Suprapubic skin (tissue), 4 donors: ENCODE data around the gene L3MBTL2.
"Not testable (repeated sequence)": the region's sequence is repeated elsewhere in the genome, so short reads cannot be mapped to it uniquely, and the experiment has no call there.

ENCODE experiments used
- EP300 ChIP-seq: sonication (generic); formaldehyde crosslinking; IDR thresholded peaks from one replicate; pipeline ENCODE4 v1.6.1; 2017; ENCODE audit warnings: antibody characterized with exemption
- POLR2A ChIP-seq, 2 donors: fragments of 450-650 bp; IDR thresholded peaks; one replicate each; pipeline ENCODE4 v1.6.1; 2017; ENCODE audit warnings: antibody characterized with exemption in 2 of 2, mild to moderate bottlenecking in 2 of 2, moderate library complexity in 2 of 2
- POLR2AphosphoS5 ChIP-seq, 3 donors: sonication (generic); formaldehyde crosslinking; IDR thresholded peaks; one replicate each; pipeline ENCODE4 v1.6.1; 2017; ENCODE audit warnings: antibody characterized with exemption in 3 of 3
- TF ChIP-seq, protein P1 (sequence below), 2 donors: fragments of 200-600 bp in 1 of 2; fragments of 450-650 bp in 1 of 2; sonication (generic) in 1 of 2; IDR thresholded peaks; one replicate each; pipeline ENCODE4 v1.5.1; 2016 to 2019; ENCODE audit warnings: antibody characterized with exemption in 2 of 2, mild to moderate bottlenecking in 1 of 2, moderate library complexity in 1 of 2

DNA sequence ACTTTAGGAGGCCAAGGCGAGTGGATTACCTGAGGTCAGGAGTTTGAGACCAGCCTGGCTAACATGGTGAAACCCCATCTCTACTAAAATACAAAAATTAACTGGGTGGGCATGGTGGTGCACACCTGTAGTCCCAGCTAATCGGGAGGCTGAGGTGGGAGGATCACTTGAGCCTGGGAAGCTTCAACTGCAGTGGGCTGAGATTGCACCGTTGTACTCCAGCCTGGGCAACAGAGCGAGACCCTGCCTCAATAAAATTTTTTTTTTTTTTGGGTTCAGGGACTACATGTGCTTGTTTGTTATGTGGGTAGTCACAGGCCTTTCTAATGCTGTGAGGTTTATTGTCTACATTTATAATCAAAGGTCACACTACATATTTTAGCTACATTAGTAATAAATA, 54.6 kb downstream of the L3MBTL2 start:
- TF ChIP-seq, protein P1, sequence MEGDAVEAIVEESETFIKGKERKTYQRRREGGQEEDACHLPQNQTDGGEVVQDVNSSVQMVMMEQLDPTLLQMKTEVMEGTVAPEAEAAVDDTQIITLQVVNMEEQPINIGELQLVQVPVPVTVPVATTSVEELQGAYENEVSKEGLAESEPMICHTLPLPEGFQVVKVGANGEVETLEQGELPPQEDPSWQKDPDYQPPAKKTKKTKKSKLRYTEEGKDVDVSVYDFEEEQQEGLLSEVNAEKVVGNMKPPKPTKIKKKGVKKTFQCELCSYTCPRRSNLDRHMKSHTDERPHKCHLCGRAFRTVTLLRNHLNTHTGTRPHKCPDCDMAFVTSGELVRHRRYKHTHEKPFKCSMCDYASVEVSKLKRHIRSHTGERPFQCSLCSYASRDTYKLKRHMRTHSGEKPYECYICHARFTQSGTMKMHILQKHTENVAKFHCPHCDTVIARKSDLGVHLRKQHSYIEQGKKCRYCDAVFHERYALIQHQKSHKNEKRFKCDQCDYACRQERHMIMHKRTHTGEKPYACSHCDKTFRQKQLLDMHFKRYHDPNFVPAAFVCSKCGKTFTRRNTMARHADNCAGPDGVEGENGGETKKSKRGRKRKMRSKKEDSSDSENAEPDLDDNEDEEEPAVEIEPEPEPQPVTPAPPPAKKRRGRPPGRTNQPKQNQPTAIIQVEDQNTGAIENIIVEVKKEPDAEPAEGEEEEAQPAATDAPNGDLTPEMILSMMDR (IDR thresholded peaks at IDR 0.05): not testable (repeated sequence)
- TF ChIP-seq POLR2AphosphoS5 (IDR thresholded peaks at IDR 0.05); POLR2A (IDR thresholded peaks at IDR 0.05); EP300: not testable (repeated sequence)
